Hematopoietic multipotent progenitor cell treated with erythropoietin and hydrocortisone succinate and interleukin-3 and kit ligand, for 8 days (in vitro differentiated cells): ENCODE results near the gene UGGT2.
"Not testable (repeated sequence)": the region's sequence is repeated elsewhere in the genome, so short reads cannot be mapped to it uniquely, and the experiment has no call there.

Source experiments
- DNase-seq: peaks from one replicate; pipeline ENCODE4 v3.0.0-alpha.2; 2015

The UGGT2 gene

DNA sequence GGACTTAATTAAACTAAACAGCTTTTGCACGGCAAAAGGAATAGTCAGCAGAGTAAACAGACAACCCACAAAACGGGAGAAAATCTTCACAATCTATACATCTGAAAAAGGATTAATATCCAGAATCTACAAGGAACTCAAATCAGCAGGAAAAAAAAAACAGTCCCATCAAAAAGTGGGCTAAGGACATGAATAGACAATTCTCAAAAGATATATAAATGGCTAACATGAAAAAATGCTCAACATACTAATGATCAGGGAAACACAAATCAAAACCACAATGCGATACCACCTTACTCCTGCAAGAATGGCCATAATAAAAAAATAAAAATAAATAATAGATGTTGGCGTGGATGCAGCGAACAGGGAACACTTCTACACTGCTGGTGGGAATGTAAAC lies 1.7 kb downstream of the UGGT2 start:
- not testable (repeated sequence) for DNase-seq

DNA sequence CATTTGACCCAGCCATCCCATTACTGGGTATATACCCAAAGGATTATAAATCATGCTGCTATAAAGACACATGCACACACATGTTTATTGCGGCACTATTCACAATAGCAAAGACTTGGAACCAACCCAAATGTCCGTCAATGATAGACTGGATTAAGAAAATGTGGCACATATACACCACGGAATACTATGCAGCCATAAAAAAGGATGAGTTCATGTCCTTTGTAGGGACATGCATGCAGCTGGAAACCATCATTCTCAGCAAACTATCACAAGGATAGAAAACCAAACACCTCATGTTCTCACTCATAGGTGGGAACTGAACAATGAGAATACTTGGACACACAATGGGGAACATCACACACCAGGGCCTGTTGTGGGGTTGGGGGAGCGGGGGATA lies 2.2 kb downstream of the UGGT2 start:
- not testable (repeated sequence) for DNase-seq

DNA sequence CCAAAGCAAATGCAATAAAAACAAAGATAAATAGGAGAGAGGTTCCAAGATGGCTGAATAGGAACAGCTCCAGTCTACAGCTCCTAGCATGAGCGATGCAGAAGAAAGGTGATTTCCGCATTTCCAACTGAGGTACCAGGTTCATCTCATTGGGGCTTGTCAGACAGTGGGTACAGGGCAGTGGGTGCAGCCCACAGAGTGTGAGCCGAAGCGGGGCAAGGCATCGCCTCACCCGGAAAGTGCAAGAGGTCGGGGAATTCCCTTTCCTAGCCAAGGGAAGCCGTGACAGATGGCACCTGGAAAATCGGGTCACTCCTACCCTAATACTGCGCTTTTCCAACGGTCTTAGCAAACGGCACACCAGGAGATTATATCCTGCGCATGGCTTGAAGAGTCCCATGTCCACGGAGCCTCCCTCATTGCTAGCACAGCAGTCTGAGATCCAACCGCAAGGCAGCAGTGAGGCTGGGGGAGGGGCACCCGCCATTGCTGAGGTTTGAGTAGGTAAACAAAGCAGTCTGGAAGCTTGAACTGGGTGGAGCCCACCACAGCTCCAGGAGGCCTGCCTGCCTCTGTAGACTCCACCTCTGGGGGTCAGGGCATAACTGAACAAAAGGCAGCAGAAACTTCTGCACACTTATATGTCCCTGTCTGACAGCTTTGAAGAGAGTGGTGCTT lies 6.6 kb downstream of the UGGT2 start:
- DNase-seq: not testable (repeated sequence)

DNA sequence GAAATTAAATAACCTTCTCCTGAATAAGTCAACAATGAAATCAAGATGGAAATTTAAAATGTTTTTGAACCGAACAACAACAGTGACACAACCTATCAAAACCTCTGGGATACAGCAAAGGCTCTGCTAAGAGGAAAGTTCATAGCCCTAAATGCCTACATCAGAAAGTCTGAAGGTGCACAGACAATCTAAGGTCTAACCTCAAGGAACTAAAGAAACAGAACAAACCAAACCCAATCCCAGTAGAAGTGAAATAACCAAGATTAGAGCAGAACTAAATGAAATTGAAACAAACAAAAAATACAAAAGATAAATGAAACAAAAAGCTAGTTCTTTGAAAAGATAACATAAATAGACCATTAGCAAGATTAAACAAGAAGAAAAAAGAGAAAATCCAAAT lies 9.0 kb downstream of the UGGT2 start:
- DNase-seq: no peak

DNA sequence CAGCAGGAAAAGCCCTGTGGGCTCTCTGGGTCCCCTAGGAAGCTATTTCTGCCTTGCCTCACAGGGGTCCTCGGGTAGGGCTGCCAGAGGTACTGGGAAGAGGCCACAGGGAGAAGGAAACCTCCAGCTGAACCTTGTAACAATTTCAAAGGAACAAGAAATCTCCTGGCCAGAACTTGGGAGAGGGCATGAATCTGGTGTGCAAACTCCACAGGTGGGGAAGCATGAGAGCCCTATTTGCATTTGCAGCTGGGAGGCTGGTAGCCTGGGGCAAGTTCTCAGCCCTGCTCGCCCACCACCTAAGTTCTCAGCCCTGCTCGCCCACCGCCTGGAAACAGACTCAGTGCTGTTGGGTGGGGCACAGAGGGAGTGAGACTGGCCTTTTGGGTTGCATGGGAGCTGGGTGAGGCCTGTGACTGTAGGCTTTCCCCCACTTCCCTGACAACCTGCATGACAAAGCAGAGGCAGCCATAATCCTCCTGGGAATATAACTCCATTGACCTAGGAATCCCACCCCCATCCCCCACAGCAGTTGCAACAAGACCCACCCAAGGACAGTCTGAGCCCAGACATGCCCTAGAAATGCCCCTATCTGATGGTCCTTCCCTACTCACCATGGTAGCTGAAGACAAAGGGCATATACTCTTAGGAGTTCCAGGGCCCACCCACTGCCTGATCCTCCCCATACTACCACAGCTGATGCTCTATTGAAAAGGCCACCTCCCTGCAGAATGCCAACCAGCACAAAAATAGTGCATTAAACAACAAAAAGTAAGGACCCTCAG lies 11.7 kb downstream of the UGGT2 start:
- no peak for DNase-seq

DNA sequence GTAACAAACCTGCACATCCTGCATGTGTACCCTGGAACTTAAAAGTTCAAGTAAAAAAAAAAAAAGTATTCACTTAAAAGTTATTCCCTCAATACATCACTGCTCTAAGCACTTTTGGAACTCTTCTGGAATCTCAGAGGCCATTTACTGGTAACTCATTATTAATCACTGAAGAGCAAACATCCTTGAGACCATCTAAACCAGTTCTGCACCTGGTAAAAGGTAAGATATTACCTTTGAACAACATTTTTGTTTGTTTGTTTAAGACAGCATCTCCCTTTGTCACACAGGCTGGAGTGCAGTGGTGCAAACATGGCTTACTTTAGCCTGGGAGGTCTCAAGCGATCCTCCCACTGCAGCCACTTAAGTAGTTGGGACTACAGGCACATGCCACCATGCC lies 16.7 kb downstream of the UGGT2 start:
- DNase-seq: no peak

DNA sequence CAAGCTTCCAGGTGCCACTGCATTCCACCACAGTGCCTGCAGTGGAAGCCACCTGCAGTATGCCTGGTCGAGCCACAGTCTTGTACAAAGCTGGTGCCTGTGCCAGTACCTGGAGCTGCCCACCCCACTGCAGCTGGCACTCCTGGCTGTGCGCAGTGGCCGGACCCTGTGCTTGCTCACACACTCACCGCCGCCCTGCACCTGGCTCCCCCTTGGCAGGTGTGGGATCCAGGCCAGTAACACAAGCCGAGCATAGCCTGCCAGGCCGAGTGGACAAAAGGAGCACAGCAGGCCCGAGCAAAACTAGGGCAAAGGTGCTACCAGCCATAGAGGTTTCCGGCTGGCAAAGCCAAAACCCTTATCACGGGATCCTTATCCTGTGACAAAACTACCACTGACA lies 18.5 kb downstream of the UGGT2 start:
- no peak for DNase-seq

DNA sequence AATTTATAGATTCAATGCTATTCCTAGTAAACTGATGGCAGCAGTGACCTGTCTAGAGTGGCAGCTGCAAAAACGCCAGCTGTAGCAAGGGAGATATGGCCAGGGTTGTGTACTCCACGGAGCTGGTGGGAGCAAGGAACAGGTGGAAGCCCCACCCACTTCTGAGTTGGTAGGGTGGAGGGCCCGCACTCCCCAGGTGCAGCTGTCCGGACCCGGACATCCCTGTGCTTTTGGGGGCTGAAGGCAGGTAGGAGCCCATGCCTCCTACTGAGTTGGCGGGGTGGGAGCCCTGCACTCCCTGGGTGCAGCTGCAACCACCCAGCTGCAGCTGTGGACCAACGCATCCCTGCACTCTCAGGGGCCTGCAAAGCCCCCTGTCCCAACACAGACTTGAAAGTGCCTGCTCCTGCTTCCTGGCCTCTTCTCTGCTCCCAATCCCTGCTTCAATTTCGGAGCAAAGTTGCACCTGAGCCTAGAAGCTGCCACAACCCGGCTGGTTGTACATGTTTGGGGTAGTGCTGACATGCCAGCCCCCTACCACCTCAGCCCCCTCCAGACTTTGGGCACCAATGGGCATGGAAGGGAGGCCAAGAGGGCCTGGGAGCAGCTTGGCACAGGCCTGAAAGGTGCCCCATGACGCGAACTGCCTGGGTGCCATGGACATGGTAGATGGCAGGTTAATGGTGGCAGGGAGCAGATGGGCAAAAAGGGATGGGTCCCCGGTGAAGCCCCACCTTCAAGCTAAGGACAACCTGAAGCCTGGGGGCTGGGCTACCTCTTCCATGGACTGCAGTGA lies 19.8 kb downstream of the UGGT2 start:
- DNase-seq: no peak

DNA sequence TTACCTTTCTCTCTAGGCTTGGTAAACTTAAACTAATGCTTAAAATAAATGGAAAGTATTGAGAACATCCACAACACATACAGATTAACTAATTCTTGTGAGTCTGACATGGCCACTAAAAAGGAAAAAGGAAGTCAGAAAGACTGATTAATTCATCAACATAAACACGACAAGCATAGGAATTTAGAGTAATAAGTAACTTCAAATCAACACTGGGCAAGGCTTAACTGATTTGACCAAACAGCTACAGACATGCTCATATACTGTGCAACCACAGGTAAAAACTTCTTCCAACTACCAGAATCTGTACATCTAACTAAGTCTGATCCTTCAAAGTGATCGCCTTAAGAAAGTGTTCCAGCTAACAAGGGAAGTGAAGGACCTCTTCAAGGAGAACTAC lies 20.5 kb downstream of the UGGT2 start:
- DNase-seq: no peak

DNA sequence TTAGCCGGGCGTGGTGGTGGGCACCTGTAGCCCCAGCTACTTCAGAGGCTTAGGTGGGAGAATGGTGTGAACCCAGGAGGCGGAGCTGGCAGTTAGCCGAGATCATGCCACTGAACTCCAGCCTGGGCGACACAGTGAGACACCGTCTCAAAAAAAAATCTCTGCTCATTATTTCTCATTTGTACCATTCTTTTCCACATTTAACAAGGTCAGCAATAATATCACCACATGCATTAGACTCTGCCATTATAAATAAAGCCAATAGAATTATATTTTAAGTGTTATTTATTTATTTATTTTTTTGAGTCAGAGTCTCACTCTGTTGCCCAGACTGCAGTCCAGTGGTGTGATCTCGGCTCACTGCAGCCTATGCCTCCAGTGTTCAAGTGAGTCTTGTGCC lies 24.2 kb downstream of the UGGT2 start:
- DNase-seq: no peak

DNA sequence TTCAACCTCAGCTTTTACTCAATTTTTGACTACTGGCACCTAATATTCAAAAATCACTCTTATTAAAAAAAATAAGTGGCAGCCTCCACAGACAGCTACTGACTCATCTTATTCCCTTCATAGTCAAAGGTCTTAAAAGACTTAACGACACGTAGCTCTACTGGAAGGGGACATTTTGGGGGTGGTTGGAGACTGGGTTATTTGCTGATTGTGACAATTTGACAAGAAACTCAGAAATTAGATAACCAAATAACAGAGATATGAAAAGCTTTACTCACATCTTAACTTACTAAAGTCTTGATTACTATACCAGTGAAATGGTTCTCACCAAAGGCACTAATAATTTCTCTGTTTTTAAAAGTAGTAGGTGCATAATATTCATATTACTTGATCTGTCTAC lies 25.7 kb downstream of the UGGT2 start:
- DNase-seq: no peak

DNA sequence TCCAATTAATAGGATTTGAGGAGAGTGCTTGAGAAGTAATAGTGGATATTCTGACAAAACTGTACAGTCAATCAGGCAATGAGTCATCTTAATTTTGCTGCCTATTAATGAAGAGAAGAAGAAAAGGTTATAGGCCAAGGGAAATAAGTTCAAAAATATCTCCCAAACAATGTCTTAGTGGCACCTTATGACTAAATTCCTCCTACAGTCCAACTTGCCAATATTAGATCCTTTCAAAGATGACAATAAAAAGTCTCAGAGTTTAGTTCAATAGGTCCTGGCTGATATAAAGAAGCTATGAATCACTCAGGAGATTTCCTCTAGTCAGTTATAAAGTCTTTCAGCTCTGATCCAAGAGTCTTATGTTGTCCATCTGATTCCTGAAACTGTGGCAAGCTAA lies 27.9 kb downstream of the UGGT2 start:
- DNase-seq: no peak

DNA sequence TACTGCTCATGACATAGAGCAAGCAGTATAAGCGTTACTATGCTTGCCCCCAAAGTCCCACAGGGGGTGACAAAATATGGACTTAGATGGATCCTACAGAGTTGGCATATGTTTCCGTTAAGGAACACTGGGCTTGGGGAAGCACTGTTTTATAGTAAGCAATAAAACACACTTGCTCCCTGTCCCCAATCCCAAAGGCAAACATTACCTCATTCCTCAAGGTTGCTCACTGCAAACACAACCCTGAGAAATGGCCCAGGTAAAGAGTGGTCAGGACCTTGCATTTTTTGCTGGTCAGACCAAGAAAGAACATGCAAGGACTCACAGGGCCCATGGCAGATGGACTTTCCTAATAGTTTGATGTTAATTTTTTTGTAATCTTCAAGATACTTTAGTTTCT lies 32.3 kb downstream of the UGGT2 start:
- no peak for DNase-seq

DNA sequence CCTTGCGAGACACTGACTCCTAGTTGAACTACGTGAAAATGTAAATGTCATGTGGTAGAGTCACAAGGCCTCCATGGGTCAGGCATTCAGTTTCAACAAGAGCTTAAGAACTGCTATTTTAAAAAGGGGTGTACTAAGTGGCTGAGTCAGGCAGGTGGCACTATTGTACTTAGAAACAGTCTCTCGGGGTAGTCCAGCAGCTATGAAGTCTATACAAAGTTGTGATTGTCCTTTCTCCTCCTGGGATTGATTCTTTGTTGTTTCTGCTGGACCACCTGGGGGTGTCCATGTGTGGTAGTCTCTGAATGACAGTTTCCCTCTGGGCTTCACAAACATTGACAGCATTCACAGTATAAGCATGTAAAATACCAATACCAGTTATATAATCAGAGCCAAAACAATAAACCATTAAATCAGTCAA lies 33.0 kb downstream of the UGGT2 start:
- DNase-seq: peak; percentile 67

DNA sequence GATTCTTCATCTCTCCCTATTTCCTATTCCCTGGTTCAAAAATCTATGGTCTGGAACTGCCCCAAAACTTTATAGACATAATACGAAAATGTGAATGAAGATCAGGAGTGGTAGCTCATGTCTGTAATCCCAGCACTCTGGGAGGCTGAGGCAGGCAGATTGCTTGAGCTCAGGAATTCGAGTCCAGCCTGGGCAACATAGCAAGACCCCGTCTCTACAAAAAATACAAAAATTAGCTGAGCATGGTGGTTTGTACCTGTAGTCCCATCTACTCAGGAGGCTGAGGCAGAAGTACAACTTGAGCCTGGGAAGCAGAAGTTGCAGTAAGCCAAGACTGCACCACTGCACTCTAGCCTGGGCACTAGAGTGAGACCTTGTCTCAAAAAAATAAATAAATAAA lies 35.1 kb downstream of the UGGT2 start:
- no peak for DNase-seq

DNA sequence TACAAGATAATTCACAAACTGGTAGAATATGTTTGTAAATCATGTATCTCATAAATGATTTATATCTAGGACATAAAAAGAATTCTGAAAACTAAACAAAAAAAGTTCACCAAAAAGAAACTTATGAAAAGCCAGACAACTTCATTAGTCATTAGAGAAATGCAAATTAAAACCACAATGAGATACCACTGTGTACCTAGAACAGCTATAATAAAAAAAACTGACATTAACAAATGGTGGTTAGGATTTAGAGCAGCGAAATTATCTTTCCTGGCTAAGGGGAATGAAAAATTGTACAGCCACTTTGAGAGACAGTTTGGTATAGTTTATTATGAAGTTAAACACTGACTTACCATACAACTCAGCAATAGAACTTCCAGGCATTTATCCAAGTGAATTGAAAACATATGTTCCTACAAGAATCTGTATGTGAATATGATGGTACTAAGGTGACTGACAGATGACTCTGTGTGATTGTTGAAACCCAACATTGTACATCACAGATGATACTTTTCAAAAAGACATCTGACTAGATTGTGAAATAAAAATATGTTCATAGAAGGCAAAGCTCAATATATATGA lies 41.8 kb downstream of the UGGT2 start:
- no peak for DNase-seq

DNA sequence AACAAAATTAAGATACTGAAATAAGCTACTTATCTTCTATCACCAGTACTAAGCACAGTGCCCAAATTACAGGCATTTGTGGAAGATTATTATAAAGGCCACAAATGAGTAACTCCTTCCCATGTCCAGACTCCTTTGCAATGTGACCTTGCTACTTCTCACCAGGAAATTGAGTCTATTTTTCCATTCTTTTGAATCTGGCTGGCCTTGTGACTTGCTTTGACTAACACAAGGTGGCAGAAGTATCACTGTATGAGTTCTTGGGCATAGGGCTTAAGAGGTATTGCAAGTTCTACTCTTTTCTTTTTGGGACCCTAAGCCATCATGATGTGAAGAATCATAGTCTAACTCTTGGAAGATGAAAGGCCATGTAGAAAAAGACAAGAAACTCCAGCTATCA lies 49.9 kb downstream of the UGGT2 start:
- DNase-seq: peak; percentile 13

DNA sequence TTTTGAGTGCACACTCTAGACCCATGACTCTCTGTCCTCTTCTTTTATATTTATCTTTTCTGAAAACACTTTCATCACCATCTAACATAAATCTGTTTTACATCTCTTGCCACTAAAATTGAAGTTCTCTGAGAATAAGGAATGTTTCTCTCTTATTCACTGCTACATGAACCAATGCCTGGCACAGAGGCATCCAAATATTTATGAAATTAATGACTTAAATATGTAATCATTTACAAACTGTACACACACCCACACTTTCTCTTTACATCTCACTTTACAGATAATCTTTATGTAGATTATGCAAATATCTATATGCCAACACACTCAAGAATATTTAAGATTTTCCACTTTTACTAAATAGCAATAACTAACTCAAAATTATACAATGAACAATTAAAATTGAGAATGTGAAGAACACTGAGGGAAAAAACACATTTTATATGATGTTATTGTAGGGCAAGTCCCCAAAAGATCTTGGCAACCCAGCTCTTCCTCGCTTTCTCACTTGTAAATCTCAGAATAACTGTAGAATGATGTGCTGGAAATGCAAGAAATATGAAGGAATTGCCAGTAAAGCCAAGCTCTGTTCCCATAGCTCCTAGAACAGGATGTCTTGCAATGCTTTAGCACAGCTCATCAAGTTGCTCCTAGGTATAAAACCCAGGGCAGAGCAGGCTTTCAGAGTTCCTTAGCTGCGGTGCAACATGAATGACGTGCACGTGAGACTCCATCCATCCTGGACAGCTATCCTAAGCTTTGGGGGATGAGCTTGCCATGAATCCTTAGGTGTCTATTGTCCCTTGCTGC lies 50.7 kb downstream of the UGGT2 start:
- DNase-seq: no peak

DNA sequence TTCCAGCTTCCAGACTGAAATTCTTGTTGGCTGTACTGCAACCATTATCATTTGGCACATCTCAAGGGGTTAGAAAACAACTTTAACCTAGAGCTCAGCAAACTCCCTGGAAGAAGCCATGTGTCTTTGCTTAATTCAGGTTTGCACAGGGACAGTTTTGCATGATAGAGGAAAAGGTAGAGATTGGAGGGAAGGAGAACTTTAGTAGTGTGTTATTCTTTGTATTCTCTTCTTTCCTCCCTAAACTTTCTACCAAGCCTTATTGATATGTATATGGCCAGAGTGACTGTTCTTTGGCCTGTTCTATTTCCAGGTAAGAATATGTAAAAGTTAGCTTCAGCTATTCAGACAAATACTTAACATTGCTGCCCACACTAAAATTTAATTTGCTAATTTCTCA lies 53.1 kb downstream of the UGGT2 start:
- DNase-seq: no peak

DNA sequence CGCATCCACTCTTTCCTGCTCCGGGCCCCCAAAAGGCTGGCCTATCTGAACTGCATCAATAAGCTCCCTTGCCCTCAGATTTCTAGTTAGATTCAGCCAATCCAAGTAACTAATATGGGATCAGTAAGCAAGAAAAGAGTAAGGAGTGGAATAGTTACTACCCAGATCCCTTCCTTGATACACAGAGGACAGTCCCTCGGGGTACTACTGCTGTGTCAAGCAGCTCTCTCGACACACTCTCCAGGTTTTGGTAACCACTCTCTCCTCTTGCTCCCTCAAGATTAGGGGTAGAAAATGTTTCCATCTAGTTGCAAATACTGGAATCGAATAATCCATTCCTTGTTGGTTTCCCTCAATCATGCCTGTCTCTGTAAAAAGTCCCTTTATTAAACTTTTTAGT lies 65.4 kb downstream of the UGGT2 start:
- DNase-seq: no peak

DNA sequence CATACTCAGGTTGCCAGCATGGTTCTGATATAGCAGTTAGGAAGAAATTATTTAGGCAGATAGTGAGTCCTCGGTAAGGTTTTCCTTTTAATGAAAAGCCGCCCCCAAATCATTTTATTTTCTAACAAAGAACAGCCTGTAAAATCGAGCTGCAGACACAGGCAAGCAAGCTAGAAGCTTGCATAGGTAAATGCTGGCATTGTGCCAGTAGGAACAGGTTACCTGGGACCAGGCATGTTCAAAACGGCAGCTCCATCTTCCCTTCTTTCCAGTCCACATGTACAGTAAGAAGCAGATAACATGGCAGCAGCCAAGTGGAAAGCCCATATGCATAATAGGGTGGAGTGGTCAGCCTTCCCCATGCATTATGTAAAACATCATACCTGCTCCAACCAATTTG lies 71.1 kb downstream of the UGGT2 start:
- no peak for DNase-seq

DNA sequence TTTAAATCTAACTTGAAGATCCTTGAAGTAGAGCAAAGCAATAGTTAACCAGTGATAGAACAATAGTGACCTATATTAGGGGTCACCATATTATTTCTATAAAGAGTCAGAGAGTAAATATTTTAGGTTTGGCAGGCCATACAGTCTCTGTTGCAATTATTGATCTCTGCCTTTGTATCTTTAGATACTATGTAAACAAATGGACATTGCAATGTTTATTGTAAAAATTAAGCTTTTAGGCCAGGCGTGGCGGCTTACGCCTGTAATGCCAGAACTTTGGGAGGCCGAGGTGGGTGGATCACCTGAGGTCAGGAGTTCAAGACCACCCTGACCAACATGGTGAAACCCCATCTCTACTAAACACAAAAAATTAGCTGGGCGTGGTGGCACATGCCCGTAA lies 80.5 kb downstream of the UGGT2 start:
- DNase-seq: not testable (repeated sequence)

DNA sequence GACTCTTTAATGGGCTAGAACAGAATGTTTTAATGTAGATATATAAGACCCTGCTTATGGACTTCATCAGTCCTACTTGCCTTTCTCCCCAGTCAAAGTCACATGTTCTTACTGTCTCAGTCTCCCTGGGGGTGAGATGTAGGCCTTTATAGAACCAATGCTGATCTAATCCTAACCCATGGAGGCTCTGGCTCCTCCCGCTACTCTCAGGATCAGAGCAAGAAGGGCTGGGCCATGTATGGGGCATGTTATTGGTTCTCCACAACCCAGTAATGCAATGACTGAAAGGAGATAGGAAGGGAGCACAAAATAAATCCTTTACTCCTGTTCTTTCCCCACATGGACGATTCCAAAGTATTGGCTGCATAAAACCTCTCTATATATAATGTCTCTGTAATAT lies 82.3 kb downstream of the UGGT2 start:
- DNase-seq: no peak
